HG02759 (cell line): ENCODE measurements around the gene NR2E3.
"Not testable (repeated sequence)": the region's sequence is repeated elsewhere in the genome, so short reads cannot be mapped to it uniquely, and the experiment has no call there.

Source experiments
- ATAC-seq: cut with Tn5 transposase; IDR thresholded peaks from one replicate; pipeline ENCODE4 v1.9.1; 2021; ENCODE audit warnings: mild to moderate bottlenecking, moderate library complexity; ENCODE audit not compliant: unreplicated experiment

NR2E3 gene

DNA sequence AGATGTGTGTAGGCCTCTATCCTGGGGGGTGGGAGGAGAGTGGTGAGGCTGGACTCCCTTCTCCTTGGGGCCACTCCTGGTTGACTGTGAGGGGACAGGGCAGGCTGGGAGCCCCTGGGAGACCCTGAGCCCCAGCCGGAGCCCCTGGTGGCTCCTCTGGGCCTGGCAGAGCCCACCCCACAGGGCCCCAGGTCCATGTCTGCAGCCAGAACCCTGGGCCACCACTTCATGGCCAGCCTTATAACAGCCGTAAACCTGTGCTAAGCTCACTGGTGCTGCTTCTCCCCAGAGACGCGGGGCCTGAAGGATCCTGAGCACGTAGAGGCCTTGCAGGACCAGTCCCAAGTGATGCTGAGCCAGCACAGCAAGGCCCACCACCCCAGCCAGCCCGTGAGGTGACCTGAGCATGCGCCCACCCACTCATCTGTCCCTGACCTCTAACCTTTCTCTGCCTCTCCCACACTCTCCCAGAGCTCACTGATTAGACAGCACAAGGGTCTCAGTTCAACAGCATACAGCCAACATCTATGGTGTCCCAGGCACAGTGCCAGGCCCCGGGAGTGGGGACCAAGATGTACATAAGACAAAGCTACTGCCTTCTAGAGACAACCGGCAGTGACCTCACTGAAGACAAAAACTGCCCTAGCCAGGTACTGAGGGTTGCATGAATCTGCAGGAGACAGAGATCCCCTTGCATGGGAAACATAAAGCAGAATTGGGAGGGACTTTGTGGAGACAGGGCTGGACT is 3.5 kb downstream of the NR2E3 start:
- ATAC-seq, result no peak

GRCh38 chr15:71815301-71815700 is 4.9 kb downstream of the NR2E3 start:
- no peak for ATAC-seq

DNA sequence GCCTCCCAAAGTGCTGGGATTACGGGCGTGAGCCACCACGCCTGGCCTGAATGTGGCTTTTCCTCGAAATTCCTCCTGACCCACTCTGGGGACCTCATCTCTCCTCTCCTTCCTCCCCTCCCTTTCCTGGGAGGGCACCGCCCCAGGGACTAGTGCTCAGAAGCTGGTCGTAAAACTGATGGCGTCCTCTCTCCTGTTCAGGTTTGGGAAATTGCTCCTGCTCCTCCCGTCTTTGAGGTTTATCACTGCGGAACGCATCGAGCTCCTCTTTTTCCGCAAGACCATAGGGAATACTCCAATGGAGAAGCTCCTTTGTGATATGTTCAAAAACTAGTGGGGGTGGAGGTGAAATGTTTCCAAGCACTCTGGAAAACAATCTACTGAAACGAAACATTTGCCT is 7.0 kb downstream of the NR2E3 start:
- ATAC-seq, result no peak

DNA sequence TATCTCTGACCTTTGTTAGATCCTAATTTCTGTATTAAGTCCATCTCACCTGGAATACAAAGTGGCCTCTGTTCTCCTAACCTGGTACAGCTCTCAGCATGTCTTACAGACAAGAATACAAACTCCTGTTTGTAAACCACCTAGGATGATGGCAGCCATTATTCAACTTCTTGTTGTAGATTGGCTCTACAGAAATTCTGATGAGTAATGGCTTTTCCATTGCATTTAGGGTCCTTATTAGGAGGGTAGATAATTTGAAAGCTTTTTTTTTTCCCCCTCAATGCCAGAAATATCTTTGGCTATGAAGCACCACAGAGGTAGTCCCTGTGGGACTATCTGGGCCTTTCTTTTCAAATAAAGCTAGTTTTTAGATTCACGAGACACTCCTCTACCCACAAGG is 9.8 kb downstream of the NR2E3 start:
- no peak for ATAC-seq

DNA sequence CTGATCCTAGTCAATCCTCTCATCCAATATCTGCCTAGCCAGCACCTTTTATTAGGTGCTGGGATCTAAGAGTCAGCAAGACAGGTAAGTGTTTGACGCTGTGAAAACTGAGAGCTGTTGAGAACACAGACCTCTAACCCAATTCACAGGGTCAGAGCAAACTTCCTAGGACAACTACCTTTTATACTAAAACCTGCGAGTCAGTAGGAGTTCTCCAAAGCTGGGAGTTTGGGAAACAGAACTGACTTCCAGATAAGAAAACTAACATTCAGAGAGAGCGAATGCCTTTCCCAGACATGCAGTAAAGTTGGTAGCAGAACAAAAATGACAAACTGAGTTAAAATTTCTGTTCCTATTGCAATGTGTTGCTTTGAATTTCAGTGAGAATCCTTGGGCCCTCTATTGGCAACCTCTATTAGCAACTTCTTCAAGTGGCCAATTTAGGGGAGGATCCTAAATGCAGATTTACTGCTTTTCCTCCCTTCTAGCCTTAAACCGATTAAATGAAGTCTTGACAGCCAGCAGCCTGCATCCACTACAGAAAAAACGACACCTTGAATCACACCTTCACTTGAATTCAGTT is 11.3 kb downstream of the NR2E3 start:
- ATAC-seq, result no peak

DNA sequence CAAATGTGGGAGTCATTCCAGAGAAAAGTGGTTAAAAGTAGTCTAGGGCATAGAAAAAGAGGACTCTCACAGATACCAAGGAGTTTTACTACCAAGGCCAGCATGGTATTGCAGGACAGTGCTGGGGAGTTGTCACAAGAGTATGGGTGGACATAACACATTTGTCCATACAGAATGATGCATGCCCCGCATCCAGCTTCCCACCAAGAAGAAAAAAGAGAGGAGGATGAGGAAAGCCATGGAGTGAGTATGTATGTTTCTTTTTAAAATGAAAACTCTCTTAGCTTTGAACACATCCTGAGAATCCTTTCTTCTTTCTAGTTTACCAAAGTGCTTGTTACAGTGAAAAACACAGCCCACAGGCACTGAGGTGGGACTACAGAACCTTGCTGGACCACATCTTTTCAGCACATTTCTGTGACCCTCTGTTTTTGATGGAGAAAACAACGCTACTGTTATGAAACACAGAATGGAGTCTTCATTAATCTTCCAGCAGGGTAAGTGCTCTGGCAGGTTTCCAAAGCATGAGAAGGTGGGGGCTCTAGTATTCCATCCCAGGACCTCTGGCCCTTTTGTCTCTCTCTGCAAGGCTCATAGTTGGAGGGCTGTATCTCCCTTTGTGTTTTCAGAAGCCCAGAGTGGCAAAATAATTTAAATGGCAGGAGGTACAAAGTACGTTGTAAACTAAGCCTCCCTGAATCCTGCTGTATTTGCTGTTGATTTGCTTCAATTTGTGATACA is 12.7 kb downstream of the NR2E3 start:
- no peak for ATAC-seq

DNA sequence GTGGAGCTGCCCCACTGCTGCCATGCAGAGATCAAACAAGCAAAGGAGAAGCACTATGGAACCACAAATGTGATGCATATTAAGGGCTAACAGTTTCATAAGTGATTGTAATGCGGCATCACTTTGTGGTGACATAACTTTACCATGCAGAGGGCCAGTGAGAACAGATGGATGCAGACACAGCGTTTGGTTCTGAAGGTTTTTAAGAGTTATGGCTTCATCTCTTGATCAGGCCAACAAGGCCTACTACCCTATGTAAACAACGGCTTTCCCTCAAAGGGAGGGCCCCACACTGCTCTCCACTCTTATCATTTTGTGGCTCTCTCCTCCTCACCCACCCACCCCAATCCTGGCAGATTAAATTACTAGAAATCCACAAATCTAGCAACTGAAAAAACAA is 13.4 kb downstream of the NR2E3 start:
- no peak for ATAC-seq

- no peak for ATAC-seq
Observed at GRCh38 chr15:71825021-71825730, 14.8 kb downstream of the NR2E3 start.

DNA sequence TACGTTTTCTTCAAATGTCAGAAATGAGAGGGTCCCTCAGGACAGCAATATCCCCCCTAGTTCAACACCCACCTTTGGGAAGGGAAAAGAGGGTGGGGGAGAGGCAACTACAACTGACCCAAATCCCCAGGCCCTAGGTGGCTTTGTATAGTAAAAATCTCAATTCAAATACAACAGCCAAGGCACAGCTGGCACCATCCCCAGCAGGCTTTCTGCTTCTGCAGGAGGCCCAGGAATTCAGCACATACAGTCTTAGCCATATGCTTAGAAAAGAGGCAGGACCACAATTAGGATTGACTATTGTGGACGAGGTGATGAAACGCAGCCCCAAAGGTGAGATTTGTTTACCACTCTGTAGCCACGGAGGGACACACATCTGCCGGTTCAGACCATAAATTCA is 15.8 kb downstream of the NR2E3 start:
- no peak for ATAC-seq

- no peak for ATAC-seq
Observed at GRCh38 chr15:71830981-71831380, 20.6 kb downstream of the NR2E3 start.

DNA sequence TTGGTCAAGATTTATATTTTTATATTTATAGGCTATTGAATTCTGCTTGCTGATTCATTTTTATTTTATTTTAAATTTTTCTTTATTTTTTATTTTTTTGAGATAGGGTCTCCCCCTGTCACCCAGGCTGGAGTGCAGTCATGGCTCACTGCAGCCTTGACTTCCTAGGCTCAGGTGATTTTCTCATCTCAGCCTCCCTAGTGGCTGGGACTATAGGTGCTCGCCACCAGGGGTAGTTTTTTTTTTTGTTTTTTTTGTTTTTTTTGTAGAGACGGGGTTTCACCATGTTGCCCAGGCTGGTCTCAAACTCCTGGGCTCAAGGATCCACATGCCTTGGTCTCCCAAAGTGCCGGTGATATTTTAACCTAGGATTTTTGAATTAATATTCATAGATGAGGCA is 31.2 kb downstream of the NR2E3 start:
- ATAC-seq, result no peak

DNA sequence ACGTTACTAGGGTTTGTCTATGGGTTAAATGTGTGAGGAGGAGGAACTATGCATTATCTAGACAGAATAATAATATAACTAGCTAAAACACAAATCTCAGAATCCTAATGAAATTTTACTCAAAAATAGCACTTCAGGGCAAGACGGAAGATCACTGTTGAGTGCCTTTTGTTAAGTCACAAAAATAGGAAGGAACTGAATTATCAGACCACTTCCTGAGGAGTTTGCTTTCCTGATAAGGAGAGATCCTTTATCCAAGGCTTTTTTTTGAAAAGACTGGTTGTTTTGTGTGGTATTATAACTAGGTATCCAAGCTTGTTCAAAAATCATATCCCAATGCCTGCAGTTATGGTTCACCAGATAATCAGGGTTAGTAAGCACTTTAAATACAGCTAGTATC is 34.6 kb downstream of the NR2E3 start:
- ATAC-seq, result no peak

DNA sequence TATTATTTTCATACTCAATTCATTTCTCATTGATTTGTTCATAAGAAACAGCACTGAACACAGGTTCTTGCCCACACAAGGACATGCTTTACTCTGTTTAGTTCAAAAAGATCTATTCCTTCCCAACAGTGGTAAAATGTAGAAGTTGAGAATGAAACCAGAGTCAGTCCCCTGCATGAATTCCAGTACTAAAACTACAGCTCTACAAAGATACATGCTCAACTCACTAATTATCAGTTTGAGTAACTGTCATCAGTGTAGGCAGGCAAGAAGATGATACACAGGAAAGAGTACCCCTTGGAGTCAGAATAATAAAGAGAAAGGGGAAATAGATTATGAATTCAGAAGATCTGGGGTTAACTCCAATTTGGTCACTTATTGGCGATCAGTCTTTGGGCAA is 43.2 kb downstream of the NR2E3 start:
- ATAC-seq, result no peak

DNA sequence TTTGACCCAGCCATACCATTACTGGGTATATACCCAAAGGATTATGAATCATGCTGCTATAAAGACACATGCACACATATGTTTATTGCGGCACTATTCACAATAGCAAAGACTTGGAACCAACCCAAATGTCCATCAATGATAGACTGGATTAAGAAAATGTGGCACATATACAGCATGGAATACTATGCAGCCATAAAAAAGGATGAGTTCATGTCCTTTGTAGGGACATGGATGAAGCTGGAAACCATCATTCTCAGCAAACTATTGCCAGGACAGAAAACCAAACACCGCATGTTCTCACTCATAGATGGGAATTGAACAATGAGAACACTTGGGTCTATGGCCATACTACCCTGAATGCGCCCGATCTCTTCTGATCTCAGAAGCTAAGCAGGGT is 47.9 kb downstream of the NR2E3 start:
- not testable (repeated sequence) for ATAC-seq
